WTC11 (cell line): Measurements from ENCODE around the gene UCK1. TPM values are rescaled to one million over a fixed set of nuclear protein-coding genes. Genes with fewer than 3 reads are reported as not detected.

Experiments used
- ATAC-seq: fragments of 200-7000 bp; cut with Tn5 transposase; 2 replicates; pipeline ENCODE4 v1.10.0; 2021; ENCODE audit warnings: mild to moderate bottlenecking, moderate library complexity
- CTCF ChIA-PET: fragments of 300-600 bp; sonication (Branson Sonifier 250); formaldehyde crosslinking; loops from one replicate; lab custom pipeline; 2021; ENCODE audit warnings: antibody characterized with exemption; lab: Charles Lee
- POLR2A ChIA-PET: fragments of 350-600 bp; sonication (Branson Sonifier 250); formaldehyde crosslinking; loops from one replicate; lab custom pipeline; 2021; ENCODE audit warnings: antibody characterized with exemption; lab: Charles Lee
- DNase-seq: peaks from one replicate; pipeline ENCODE4 v3.0.0; 2021; ENCODE audit warnings: low spot score
- H3K27ac Mint-ChIP-seq: 2 replicates; pipeline ENCODE4 v1.8.0; 2021; ENCODE audit warnings: mixed read lengths
- H3K27me3 Mint-ChIP-seq: 2 replicates; pipeline ENCODE4 v1.8.0; 2021; ENCODE audit warnings: low read depth, mild to moderate bottlenecking, moderate library complexity, mixed read lengths
- H3K36me3 Mint-ChIP-seq: 2 replicates; pipeline ENCODE4 v1.8.0; 2021; ENCODE audit warnings: mixed read lengths
- H3K4me1 Mint-ChIP-seq: 2 replicates; pipeline ENCODE4 v1.8.0; 2022; ENCODE audit warnings: mixed read lengths
- H3K4me3 Mint-ChIP-seq: 2 replicates; pipeline ENCODE4 v1.8.0; 2021; ENCODE audit warnings: mild to moderate bottlenecking, moderate library complexity, mixed read lengths
- H3K9me3 Mint-ChIP-seq: 2 replicates; pipeline ENCODE4 v1.8.0; 2021; ENCODE audit warnings: mixed read lengths
- ATF3 ChIP-seq: sonication (generic); formaldehyde crosslinking; conservative IDR thresholded peaks from 2 replicates; pipeline ENCODE4 v1.8.1; 2022; ENCODE audit warnings: mild to moderate bottlenecking, missing genetic modification reagents
- E2F1 ChIP-seq: sonication (generic); formaldehyde crosslinking; IDR thresholded peaks from 2 replicates; pipeline ENCODE4 v1.8.0; 2022; ENCODE audit warnings: mild to moderate bottlenecking, missing genetic modification reagents
- E2F5 ChIP-seq: sonication (generic); formaldehyde crosslinking; IDR thresholded peaks from 2 replicates; pipeline ENCODE4 v1.8.1; 2022; ENCODE audit warnings: mild to moderate bottlenecking, moderate library complexity, missing genetic modification reagents
- ELF4 ChIP-seq: sonication (generic); formaldehyde crosslinking; IDR thresholded peaks from 2 replicates; pipeline ENCODE4 v1.8.1; 2022; ENCODE audit warnings: low read depth, mild to moderate bottlenecking, moderate library complexity, missing genetic modification reagents
- ERG ChIP-seq: fragments of 250-450 bp; sonication (Bioruptor Pico); IDR thresholded peaks from 2 replicates; pipeline ENCODE4 v1.8.0; 2021; ENCODE audit warnings: mild to moderate bottlenecking
- ESRRA ChIP-seq: sonication (generic); formaldehyde crosslinking; IDR thresholded peaks from 2 replicates; pipeline ENCODE4 v1.8.1; 2022; ENCODE audit warnings: mild to moderate bottlenecking, missing genetic modification reagents, borderline replicate concordance
- GRHL2 ChIP-seq: fragments of 250-450 bp; sonication (Bioruptor Pico); IDR thresholded peaks from 2 replicates; pipeline ENCODE4 v1.8.0; 2022; ENCODE audit warnings: mild to moderate bottlenecking, moderate library complexity; ENCODE audit not compliant: insufficient replicate concordance, severe bottlenecking
- IRF2 ChIP-seq: sonication (generic); formaldehyde crosslinking; IDR thresholded peaks from 2 replicates; pipeline ENCODE4 v1.8.0; 2022; ENCODE audit warnings: low read depth, missing genetic modification reagents, borderline replicate concordance
- MXD4 ChIP-seq: fragments of 250-450 bp; sonication (Bioruptor Pico); IDR thresholded peaks from 2 replicates; pipeline ENCODE4 v1.8.0; 2021; ENCODE audit warnings: mild to moderate bottlenecking, moderate library complexity, borderline replicate concordance
- NFATC4 ChIP-seq: fragments of 250-450 bp; sonication (Bioruptor Pico); IDR thresholded peaks from 2 replicates; pipeline ENCODE4 v1.9.0; 2021; ENCODE audit warnings: mild to moderate bottlenecking
- NFE2L1 ChIP-seq: sonication (generic); formaldehyde crosslinking; IDR thresholded peaks from 2 replicates; pipeline ENCODE4 v1.8.1; 2023; ENCODE audit warnings: missing genetic modification reagents
- NR1H2 ChIP-seq: sonication (generic); formaldehyde crosslinking; IDR thresholded peaks from 2 replicates; pipeline ENCODE4 v1.9.0; 2021; ENCODE audit warnings: mild to moderate bottlenecking, moderate library complexity, missing genetic modification reagents
- SMAD4 ChIP-seq: sonication (generic); formaldehyde crosslinking; IDR thresholded peaks from 2 replicates; pipeline ENCODE4 v1.8.0; 2022; ENCODE audit warnings: mild to moderate bottlenecking, missing genetic modification reagents
- TP53 ChIP-seq: sonication (generic); formaldehyde crosslinking; IDR thresholded peaks from 2 replicates; pipeline ENCODE4 v1.8.1; 2023; ENCODE audit warnings: mild to moderate bottlenecking, missing genetic modification reagents
- USF2 ChIP-seq: sonication (generic); formaldehyde crosslinking; IDR thresholded peaks from 2 replicates; pipeline ENCODE4 v1.8.1; 2023; ENCODE audit warnings: mild to moderate bottlenecking, missing genetic modification reagents, moderate library complexity
- ZBTB21 ChIP-seq: sonication (generic); formaldehyde crosslinking; IDR thresholded peaks from 2 replicates; pipeline ENCODE4 v1.8.1; 2023; ENCODE audit warnings: mild to moderate bottlenecking, missing genetic modification reagents, borderline replicate concordance
- ZNF396 ChIP-seq: fragments of 250-450 bp; sonication (Bioruptor Pico); IDR thresholded peaks from 2 replicates; pipeline ENCODE4 v1.8.0; 2021; ENCODE audit warnings: mild to moderate bottlenecking, moderate library complexity, borderline replicate concordance
- ZNF512 ChIP-seq: sonication (generic); formaldehyde crosslinking; IDR thresholded peaks from 2 replicates; pipeline ENCODE4 v1.8.1; 2022; ENCODE audit warnings: missing genetic modification reagents, borderline replicate concordance
- ZSCAN18 ChIP-seq: fragments of 250-450 bp; sonication (Bioruptor Pico); IDR thresholded peaks from 2 replicates; pipeline ENCODE4 v2.1.2; 2022; ENCODE audit warnings: mild to moderate bottlenecking, moderate library complexity
- total RNA-seq: library from RNA; stranded (reverse); gene quantifications from 3 replicates; pipeline ENCODE4 v1.2.3, GENCODE V29; 2021

UCK1 gene
- total RNA-seq, 1 experiment from 2014 or later: 29.6 TPM

- Mint-ChIP-seq H3K36me3 (peaks cover 41% of the 10 kb centered on the region), H3K4me1 (peaks cover 7% of the 10 kb centered on the region), H3K9me3 (peaks cover 53% of the 10 kb centered on the region), H3K27ac (no peak overlapping the region), H3K4me3 (peak overlapping the region; percentile 68), H3K27me3 (peaks cover 79% of the 10 kb centered on the region)
- ChIA-PET POLR2A (interaction anchor here (0.9 to 1.7 kb wide), 3 partner anchors 8 to 12 kb away, joined by 3 to 4 read pairs (median 3); no protein-coding TSS in a partner anchor), CTCF (interaction anchor here (0.6 to 2.0 kb wide), 14 partner anchors 11 to 328 kb away, joined by 3 to 11 read pairs (median 3); no protein-coding TSS in a partner anchor)
- DNase-seq: peak; percentile 69
- TF ChIP-seq IRF2 (CRISPR knock-in tag) (no peak), NFATC4 (no peak), SMAD4 (CRISPR knock-in tag) (no peak), ZSCAN18 (CRISPR knock-in tag) (no peak), GRHL2 (CRISPR knock-in tag) (no peak), ERG (no peak), NFE2L1 (no peak), ATF3 (CRISPR knock-in tag) (no peak), ELF4 (CRISPR knock-in tag) (no peak), ZBTB21 (CRISPR knock-in tag) (no peak), E2F5 (CRISPR knock-in tag) (no peak), NR1H2 (CRISPR knock-in tag) (no peak), ZNF512 (CRISPR knock-in tag) (no peak), TP53 (no peak), ESRRA (no peak), USF2 (CRISPR knock-in tag) (no peak), E2F1 (CRISPR knock-in tag) (no peak), ZNF396 (CRISPR knock-in tag) (no peak), MXD4 (CRISPR knock-in tag) (no peak)
- peak; percentile 45 for ATAC-seq
These were observed 15.4 kb upstream of the UCK1 start for GRCh38 chr9:131546336-131547084.
